ENCODE results near the gene ADAMTSL3. TPM values are rescaled to one million over a fixed set of nuclear protein-coding genes. Genes with fewer than 3 reads are reported as not detected.

The ADAMTSL3 gene
- total RNA-seq, 4 donors from 2014 or later, result 3.1 to 48.2 (median 24.6) TPM

- no peak for TF ChIP-seq CTCF (IDR thresholded peaks at IDR 0.05)
- no peak for TF ChIP-seq POLR2A (IDR thresholded peaks at IDR 0.05)
- no peaks in the 10 kb centered on the region for H3K27me3 ChIP-seq
- H3K4me1 ChIP-seq, result no peaks in the 10 kb centered on the region
- no peaks in the 10 kb centered on the region for H3K9me3 ChIP-seq
- H3K36me3 ChIP-seq, result no peaks in the 10 kb centered on the region
- no peak for DNase-seq
- intact Hi-C loops (cut with DNase I; ENCODE audit: low total_unique reads), result no loop called here
- H3K27ac ChIP-seq, result no peak overlapping the region
- H3K4me3 ChIP-seq, result no peak overlapping the region
These were observed 293.2 kb downstream of the ADAMTSL3 start for GRCh38 chr15:83947156-83947555.

DNA sequence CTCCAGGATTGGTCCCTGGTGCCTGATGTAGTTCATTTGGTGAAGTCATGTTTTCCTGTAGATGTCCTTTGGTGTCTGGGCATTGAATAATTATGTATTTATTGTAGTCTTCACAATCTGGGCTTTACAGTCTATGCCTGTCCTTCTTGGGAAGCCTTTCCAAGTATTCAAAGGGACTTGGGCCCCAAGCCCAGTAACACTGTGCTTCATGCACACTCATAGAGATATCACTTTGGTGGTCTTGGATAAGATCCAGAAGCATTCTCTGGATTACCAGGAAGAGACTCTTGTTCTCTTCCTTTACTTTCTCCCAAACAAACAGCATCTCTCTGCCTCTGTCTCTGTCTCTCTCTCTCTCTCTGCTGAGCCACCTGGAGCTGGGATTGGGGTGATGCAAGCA lies 300.6 kb downstream of the ADAMTSL3 start:
- no peak overlapping the region for H3K4me3 ChIP-seq
- DNase-seq, result no peak
- H3K4me1 ChIP-seq, result no peaks in the 10 kb centered on the region
- no peak overlapping the region for H3K27ac ChIP-seq
- intact Hi-C loops (cut with DNase I; ENCODE audit: low total_unique reads), result no loop called here
- H3K27me3 ChIP-seq, result no peaks in the 10 kb centered on the region
- TF ChIP-seq CTCF (IDR thresholded peaks at IDR 0.05) (no peak), POLR2A (IDR thresholded peaks at IDR 0.05) (no peak)
- no peaks in the 10 kb centered on the region for H3K9me3 ChIP-seq
- no peaks in the 10 kb centered on the region for H3K36me3 ChIP-seq

DNA sequence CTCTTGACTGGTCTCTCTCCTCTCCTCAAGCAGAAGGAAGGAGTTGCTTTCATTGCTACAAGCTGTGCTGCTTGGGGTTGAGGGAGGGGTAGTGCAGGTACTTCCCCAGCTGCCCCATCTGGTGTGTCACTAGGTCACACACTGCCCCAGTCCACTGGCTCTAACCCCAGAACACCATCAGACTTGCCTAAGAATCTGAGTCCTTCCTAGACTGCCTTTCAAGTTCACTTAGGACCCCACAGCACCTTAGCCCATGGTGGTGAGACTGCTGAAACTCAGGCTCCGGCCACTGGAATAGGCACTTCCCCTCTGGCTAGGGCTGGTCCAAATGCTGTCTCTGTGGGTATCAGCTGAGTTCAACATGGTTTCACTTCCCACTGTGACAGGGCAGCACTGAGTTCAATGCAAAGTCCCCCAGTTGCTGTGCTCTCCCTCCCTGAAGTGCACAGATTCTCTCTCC lies 301.9 kb downstream of the ADAMTSL3 start:
- Histone ChIP-seq H3K4me1 (no peaks in the 10 kb centered on the region), H3K9me3 (no peaks in the 10 kb centered on the region), H3K36me3 (no peaks in the 10 kb centered on the region), H3K27ac (no peak overlapping the region), H3K27me3 (no peaks in the 10 kb centered on the region), H3K4me3 (no peak overlapping the region)
- intact Hi-C loops (cut with DNase I; ENCODE audit: low total_unique reads), result no loop called here
- TF ChIP-seq CTCF (IDR thresholded peaks at IDR 0.05), result no peak
- no peak for TF ChIP-seq POLR2A (IDR thresholded peaks at IDR 0.05)
- DNase-seq, result no peak

DNA sequence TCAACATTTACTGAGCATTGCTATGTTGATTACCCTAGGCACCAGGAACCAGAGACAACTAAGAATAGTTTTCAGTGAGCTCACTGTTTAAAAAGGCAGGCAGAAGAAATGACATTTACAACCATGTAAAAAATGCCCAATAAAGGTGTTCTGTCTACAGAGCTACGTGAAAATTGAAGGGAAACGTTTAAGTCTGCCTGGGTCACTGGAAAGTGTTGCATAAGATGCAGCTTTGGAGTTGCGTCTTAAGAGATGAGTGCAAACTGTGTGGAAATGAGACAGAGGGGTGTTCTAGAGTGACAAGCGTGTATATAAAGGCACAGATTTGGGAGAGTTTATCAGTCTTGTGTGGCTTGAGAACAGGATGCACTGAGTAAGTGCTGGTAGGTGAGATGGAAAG lies 303.0 kb downstream of the ADAMTSL3 start:
- H3K9me3 ChIP-seq, result no peaks in the 10 kb centered on the region
- H3K27me3 ChIP-seq, result no peaks in the 10 kb centered on the region
- H3K27ac ChIP-seq, result no peak overlapping the region
- no peak for DNase-seq
- H3K36me3 ChIP-seq, result no peaks in the 10 kb centered on the region
- no peak for TF ChIP-seq POLR2A (IDR thresholded peaks at IDR 0.05)
- no peak for TF ChIP-seq CTCF (IDR thresholded peaks at IDR 0.05)
- no peak overlapping the region for H3K4me3 ChIP-seq
- intact Hi-C loops (cut with DNase I; ENCODE audit: low total_unique reads), result no loop called here
- no peaks in the 10 kb centered on the region for H3K4me1 ChIP-seq

GRCh38 chr15:83959477-83959876 lies 305.6 kb downstream of the ADAMTSL3 start:
- intact Hi-C loops (cut with DNase I; ENCODE audit: low total_unique reads), result no loop called here
- Histone ChIP-seq H3K36me3 (no peaks in the 10 kb centered on the region), H3K4me1 (no peaks in the 10 kb centered on the region), H3K27me3 (no peaks in the 10 kb centered on the region), H3K27ac (no peak overlapping the region), H3K9me3 (no peaks in the 10 kb centered on the region), H3K4me3 (no peak overlapping the region)
- no peak for DNase-seq
- TF ChIP-seq POLR2A (IDR thresholded peaks at IDR 0.05) (no peak), CTCF (IDR thresholded peaks at IDR 0.05) (no peak)
